GM19351 (cell line): ENCODE results near the gene KAT8.
A peak's percentile ranks its signal among the peaks of the same experiment; 100 is the strongest.

Source experiments
- ATAC-seq: cut with Tn5 transposase; IDR thresholded peaks from one replicate; pipeline ENCODE4 v1.9.1; 2021; ENCODE audit warnings: mild to moderate bottlenecking, moderate library complexity; ENCODE audit not compliant: unreplicated experiment

Gene KAT8

GRCh38 chr16:31117384-31118222, at the start of gene KAT8:
Gene KAT8 (plus strand): TSS chr16:31117664. CDS start chr16:31117682, 18 bp downstream.
- peak; percentile 93 for ATAC-seq

- ATAC-seq, result no peak
These were observed 45.6 kb upstream of the KAT8 start for GRCh38 chr16:31071861-31072260.

DNA sequence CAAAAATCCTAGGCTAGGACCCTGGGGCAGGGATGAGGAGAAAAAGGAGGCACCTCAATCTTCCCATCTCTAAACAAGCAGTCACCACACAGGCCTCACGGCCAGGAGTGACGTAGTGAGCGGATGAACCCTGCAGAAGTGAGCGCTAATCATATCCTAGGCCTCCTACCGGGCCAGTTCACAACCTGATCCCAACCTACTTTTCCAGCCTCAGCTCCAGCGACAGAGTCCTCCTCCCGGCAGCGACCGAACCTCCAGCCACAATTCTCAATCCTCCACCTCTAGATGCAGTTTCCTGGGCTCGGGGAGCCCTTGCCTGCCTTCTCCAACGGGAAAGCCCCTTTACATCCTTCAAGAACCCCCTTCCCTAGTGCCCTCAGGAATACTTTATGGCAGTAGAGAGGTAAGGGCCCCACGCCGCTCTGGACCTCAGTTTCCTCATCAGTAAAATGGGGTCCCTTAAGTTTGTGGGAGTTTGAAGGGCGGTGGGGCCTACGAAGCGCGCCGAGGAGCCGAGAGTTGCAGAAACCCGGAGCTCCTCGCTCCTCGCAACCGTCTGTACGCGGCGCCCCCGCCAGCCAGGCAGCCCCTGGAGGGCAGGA, 44.8 kb upstream of the KAT8 start:
- ATAC-seq, result peak; percentile 3

DNA sequence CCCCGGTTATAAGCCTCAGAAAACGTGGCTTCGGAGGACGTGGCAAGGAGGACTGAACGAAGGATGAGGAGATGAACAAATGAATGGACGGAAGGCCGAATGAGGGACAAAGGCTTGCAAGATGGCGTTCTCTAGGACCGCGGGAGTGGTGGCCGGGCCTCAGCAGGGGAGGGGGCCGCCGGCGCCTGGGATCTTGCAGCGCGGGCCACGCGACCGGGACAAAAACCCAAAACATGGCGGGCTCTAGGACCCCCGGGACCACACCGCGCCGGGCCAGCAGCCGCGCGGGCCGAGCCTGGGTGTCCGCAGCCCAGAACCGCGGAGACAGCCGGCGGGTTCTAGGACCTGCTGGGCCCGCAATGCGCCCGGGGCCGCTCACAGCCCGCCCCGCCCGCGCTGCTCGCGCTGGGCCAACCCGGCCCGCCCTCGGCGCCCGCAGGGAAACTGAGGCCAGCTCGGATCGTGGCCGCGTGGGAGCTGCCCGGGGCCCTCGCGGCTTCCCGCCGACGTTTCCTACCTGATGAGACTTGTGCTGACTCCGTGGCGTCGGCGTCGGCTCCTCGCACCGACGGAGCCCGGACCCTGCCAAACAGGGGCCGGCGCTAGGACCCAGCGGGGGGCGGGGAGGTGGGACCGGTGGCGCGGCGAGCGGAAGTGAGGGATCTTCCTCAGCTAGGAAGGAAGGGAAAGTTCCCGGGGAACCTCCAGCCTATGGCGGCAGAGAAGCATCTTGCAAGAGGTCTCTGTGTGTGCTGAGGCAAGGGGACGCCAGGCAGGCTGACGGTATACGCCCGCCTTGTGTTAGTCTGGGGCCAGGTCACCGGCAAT, 44.1 kb upstream of the KAT8 start:
- peak; percentile 47 for ATAC-seq

GRCh38 chr16:31073970-31074813, 43.3 kb upstream of the KAT8 start, which contains the start of the genes ZNF646 and ZNF668:
Gene ZNF646 (plus strand): TSS chr16:31074422. CDS start chr16:31076325, 1,903 bp downstream.
Gene ZNF668 (minus strand): TSS chr16:31074240. CDS start chr16:31064459, 9,781 bp downstream.
- peak; percentile 72 for ATAC-seq

- no peak for ATAC-seq
These were observed 42.7 kb upstream of the KAT8 start for GRCh38 chr16:31074814-31075183.

DNA sequence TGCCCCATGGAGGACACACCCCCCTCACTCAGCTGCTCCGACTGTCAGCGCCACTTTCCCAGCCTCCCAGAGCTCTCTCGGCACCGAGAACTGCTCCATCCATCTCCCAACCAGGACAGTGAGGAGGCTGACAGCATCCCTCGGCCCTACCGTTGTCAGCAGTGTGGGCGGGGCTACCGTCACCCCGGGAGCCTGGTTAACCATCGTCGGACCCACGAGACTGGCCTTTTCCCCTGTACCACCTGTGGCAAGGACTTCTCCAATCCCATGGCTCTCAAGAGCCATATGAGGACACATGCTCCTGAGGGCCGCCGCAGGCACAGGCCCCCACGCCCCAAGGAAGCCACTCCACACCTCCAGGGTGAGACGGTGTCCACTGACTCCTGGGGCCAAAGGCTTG, 41.1 kb upstream of the KAT8 start:
- no peak for ATAC-seq

DNA sequence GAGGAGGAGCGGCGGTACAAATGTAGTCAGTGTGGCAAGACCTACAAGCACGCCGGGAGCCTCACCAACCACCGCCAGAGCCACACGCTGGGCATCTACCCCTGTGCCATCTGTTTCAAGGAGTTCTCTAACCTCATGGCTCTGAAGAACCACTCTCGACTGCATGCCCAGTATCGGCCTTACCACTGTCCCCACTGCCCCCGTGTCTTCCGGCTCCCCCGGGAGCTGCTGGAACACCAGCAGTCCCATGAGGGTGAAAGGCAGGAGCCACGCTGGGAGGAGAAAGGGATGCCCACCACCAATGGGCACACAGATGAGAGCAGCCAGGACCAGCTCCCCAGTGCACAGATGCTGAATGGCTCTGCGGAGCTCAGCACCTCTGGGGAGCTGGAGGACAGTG, 40.4 kb upstream of the KAT8 start:
- no peak for ATAC-seq

GRCh38 chr16:31077592-31078396, 39.7 kb upstream of the KAT8 start:
- ATAC-seq, result no peak

GRCh38 chr16:31078597-31079341, 38.7 kb upstream of the KAT8 start:
- ATAC-seq, result no peak

- no peak for ATAC-seq
These were observed 38.0 kb upstream of the KAT8 start for GRCh38 chr16:31079342-31079944.

DNA sequence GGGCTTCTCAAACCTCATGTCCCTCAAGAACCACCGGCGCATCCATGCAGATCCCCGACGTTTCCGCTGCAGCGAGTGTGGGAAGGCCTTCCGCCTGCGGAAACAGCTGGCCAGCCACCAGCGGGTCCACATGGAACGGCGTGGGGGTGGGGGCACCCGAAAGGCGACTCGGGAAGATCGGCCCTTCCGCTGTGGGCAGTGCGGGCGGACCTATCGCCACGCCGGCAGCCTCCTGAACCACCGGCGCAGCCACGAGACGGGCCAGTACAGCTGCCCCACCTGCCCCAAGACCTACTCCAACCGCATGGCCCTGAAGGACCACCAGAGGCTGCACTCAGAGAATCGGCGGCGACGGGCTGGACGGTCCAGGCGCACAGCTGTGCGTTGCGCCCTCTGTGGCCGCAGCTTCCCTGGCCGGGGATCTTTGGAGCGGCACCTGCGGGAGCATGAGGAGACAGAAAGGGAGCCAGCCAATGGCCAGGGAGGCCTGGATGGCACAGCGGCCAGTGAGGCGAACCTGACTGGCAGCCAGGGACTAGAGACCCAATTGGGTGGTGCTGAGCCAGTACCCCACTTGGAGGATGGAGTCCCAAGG, 37.3 kb upstream of the KAT8 start:
- ATAC-seq, result no peak

- no peak for ATAC-seq
These were observed 36.6 kb upstream of the KAT8 start for GRCh38 chr16:31080756-31081419.

DNA sequence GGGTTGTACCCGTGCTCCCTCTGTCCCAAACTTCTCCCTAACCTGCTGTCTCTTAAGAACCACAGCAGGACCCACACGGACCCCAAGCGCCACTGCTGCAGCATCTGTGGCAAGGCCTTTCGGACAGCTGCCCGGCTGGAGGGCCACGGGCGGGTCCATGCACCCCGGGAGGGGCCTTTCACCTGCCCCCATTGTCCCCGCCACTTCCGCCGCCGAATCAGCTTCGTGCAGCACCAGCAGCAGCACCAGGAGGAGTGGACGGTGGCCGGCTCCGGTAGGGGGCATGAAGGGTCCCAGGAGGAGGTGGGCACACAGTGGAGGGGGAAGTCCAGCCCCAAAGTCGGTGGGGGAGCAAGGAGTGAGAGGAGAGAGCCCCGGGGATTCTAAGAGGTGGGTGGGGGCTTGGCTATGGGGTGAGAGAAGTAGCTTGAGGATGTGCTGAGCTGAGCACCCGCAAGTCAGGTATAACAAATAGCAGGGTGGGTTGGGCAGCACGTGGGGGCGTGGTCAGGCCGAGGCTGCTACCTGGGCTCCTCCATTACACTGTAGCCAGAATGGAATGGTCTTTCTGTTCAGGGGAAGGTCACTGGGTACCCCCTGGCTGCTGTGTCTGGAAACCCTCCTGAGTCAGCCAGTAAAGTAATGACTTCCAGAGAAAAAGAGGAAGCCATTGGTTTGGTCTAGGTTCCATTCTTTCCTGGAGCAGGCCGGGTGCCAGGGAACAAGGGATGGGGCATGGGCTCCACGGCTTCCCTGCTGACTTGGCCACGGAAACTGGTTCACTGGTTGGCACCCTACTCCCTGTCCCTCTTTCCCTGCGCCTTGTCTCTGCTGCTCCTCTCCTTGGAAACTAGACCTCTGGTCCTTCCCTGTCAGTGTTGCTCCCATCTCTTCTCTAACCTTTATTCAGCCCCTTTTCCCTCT, 35.8 kb upstream of the KAT8 start:
- ATAC-seq, result no peak

GRCh38 chr16:31082368-31083045, 35.0 kb upstream of the KAT8 start:
- no peak for ATAC-seq

DNA sequence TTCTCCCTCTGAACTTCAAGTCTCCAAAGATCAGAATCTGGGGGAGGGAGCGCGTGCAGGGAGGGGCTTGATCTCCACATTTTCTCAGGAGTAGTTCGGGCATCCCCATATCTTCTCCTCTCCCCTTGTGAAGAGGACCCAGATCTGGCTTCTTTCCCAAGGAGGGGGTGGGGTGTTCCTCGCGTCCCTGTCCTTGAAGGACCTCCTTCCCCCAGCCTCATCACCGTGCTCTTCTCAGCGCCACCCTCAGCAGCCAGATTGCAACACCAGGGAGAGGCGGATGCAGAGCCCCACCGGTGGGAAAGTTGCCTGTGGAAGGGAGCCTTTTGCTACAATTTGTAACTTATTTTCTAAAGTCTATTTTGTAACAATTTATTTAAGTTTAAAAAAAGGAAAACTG, 34.4 kb upstream of the KAT8 start:
- ATAC-seq, result no peak
